ENCODE measurements around the gene NELFA.

NELFA gene

GRCh38 chr4:1981251-1982058 is 27.3 kb downstream of the NELFA start:
- DNase-seq = no peak

- no peak for DNase-seq
Observed at GRCh38 chr4:1980561-1981041, 28.2 kb downstream of the NELFA start.

GRCh38 chr4:1979477-1980196 is 29.1 kb downstream of the NELFA start:
- DNase-seq = no peak

GRCh38 chr4:1978741-1979476 is 29.9 kb downstream of the NELFA start:
- DNase-seq = no peak

- no peak for DNase-seq
Observed at GRCh38 chr4:1978226-1978625, 30.5 kb downstream of the NELFA start.

- no peak for DNase-seq
Observed at GRCh38 chr4:1976416-1977352, 32.1 kb downstream of the NELFA start.

- DNase-seq = no peak
Observed at GRCh38 chr4:1975880-1976279, 32.9 kb downstream of the NELFA start.

- DNase-seq = no peak
Observed at GRCh38 chr4:1975391-1975801, 33.4 kb downstream of the NELFA start.

- no peak for DNase-seq
Observed at GRCh38 chr4:1974840-1975239, 33.9 kb downstream of the NELFA start.

- no peak for DNase-seq
Observed at GRCh38 chr4:1973661-1974060, 35.1 kb downstream of the NELFA start.

GRCh38 chr4:1973218-1973617 is 35.6 kb downstream of the NELFA start:
- DNase-seq = no peak

GRCh38 chr4:1972414-1972813 is 36.4 kb downstream of the NELFA start:
- no peak for DNase-seq

GRCh38 chr4:1971456-1972200 is 37.1 kb downstream of the NELFA start:
- no peak for DNase-seq

GRCh38 chr4:1970926-1971325 is 37.8 kb downstream of the NELFA start:
- DNase-seq = no peak

- DNase-seq = no peak
Observed at GRCh38 chr4:1969928-1970723, 38.6 kb downstream of the NELFA start.

- DNase-seq = no peak
Observed at GRCh38 chr4:1968686-1969295, 40.0 kb downstream of the NELFA start.

- DNase-seq = no peak
Observed at GRCh38 chr4:1967512-1968149, 41.1 kb downstream of the NELFA start.

GRCh38 chr4:1964971-1965370 is 43.8 kb downstream of the NELFA start:
- DNase-seq = no peak

GRCh38 chr4:1964443-1964842 is 44.3 kb downstream of the NELFA start:
- DNase-seq = no peak

- DNase-seq = no peak
Observed at GRCh38 chr4:1962980-1963379, 45.8 kb downstream of the NELFA start.
